Fibroblast of pulmonary artery (primary cell): Measurements from ENCODE around the gene LRRC63.

Experiments
- DNase-seq: peaks from one replicate; pipeline ENCODE4 v3.0.0-alpha.2; 2010; ENCODE audit warnings: low read depth
- H3K4me3 ChIP-seq: replicated peaks from 2 replicates; pipeline ENCODE4 v1.5.1; 2011; ENCODE audit warnings: low read depth, mild to moderate bottlenecking, control low read depth, low read length, moderate library complexity
- CTCF ChIP-seq: IDR thresholded peaks from 2 replicates; pipeline ENCODE4 v1.5.1; 2011; ENCODE audit warnings: mild to moderate bottlenecking, control low read depth, low read length, inconsistent platforms; ENCODE audit errors: missing control alignments

LRRC63 gene

DNA sequence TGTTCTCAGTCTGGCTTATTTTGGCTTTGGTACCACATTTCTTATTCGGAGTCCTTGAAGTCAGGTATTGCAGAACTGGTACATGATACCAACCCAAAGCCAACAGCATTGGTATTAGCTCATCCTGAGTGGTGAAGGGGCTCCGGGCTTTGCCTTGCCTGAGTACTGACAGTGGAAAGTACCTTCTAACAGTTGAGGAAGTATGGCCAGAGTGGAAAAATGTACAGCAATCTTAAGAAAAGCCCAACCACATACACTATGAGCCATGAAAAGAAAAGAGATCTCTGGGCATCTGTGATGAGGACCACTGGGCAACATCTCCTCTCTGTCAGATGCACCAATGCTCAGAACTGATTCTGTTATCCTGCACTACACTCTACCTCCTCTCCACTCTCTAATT lies 38.1 kb upstream of the LRRC63 start:
- H3K4me3 ChIP-seq: no peak overlapping the region
- TF ChIP-seq CTCF: no peak
- DNase-seq: no peak

- TF ChIP-seq CTCF: no peak
- no peak overlapping the region for H3K4me3 ChIP-seq
- no peak for DNase-seq
These were observed 35.0 kb upstream of the LRRC63 start for GRCh38 chr13:46176756-46177155.

DNA sequence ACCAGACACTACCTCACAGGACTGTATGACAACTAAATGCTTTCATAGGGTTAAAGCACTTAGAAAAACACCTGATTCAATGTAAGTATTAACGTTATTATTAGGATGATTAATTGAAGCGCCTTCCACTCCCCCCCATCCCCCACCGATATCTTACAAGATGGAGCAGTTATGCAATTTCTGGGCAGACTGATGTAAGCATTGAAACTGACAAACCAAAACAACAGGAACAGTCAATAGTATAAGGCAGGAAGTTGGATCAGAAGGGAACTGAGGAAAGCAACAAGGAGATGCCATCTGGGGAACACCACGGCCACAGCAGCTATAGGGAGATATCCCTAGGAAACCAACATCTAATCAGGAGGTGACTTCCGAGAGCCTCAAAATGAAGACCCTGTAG lies 33.6 kb upstream of the LRRC63 start:
- no peak for DNase-seq
- no peak for TF ChIP-seq CTCF
- no peak overlapping the region for H3K4me3 ChIP-seq

- no peak overlapping the region for H3K4me3 ChIP-seq
- TF ChIP-seq CTCF: no peak
- DNase-seq: no peak
These were observed 32.9 kb upstream of the LRRC63 start for GRCh38 chr13:46178821-46179220.

DNA sequence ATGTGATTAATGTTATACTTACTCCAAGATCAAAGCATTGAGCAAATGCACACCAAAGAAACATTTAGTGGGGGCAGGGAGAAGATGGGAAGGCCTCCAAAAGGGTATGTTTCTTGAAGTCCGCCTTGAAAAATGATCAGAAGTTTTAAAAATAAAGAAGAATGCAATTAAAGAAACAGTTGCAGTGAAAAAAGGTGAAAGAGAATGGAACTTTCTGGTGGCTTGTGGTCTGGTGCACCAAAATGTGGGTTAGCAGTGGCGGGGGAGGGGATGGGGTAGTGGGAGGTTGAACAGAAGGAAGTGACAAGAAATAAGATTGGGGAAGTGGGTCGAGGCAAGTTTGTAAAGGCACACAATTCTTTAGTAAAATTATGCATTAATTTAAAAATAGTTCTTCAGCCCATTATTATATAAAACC lies 32.2 kb upstream of the LRRC63 start:
- DNase-seq: no peak
- no peak for TF ChIP-seq CTCF
- H3K4me3 ChIP-seq: no peak overlapping the region

DNA sequence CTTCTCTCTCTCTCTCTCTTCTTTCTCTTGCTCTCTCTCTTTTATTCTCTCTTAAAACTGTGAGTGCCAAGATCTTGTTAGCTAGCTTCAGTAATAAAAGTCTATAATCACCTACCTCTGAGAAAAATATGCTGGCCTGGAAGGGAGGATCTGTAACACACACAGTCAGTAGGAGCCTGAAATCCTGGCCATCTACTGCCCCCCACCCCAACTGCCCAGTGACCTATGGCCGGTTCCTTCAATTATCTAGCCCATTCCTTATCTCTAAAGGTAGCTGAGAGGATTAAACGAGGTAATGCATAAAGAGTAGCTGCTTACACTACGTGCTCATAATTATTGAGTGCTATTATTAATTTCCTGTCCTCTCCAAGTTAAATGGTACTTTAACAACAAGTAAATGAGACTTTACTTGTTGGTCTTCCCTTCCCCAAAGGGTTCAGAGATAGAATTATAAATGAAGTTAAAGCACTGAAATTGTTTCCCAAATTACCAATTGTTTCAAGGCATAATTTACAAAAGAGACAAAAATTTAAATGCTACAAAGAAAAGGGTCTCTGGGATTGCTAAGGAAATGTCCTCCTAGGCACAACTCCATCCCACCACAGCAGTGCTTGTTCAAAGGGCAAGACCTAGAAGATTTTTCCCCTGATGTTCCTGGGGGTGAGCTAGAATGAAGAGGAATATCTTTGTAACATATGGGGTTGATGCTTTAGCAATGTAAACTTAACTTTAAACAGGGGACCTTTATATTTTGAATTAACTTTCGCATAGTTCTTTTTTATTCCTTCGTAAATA lies 31.6 kb upstream of the LRRC63 start:
- H3K4me3 ChIP-seq: no peak overlapping the region
- no peak for TF ChIP-seq CTCF
- no peak for DNase-seq

DNA sequence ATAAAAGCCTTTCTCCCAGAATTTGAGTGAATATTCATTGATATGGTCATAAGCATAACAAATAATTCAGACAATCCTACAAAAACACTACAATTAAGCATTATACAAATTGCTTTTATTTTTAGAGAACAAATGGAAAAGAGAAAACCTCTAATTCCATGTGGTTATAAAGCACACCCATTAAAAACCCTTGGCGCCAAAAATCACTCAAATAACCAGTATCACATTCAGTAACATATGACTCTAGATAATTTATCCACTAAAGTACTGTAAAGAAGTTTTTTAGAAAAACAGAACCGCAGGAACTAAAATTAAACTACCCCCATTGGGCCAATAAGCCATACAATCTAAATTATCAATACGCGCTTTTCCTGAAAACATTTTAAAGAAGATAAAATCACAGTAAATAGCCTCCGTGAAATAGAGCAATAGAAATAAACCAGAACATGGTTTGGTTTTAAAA lies 30.3 kb upstream of the LRRC63 start:
- no peak overlapping the region for H3K4me3 ChIP-seq
- DNase-seq: no peak
- no peak for TF ChIP-seq CTCF
